Body of pancreas (tissue), 4 donors: ENCODE results near the gene HMCN2. TPM values are rescaled to one million over a fixed set of nuclear protein-coding genes. Genes with fewer than 3 reads are reported as not detected.
A peak's percentile ranks its signal among the peaks of the same experiment; 100 is the strongest.

ENCODE experiments used
- ATAC-seq: fragments of 150-250 bp; one replicate; pipeline ENCODE4 v1.9.1; 2016
- DNase-seq, 4 donors: peaks; one replicate each; pipeline ENCODE4 v3.0.0-alpha.2; 2019
- H3K27ac ChIP-seq, 4 donors: fragments of 200-600 bp; sonication (generic); 1 replicate in 3 of 4; 2 replicates in 1 of 4; pipeline versions ENCODE4 v1.5.1 to v1.6.1; 2016 to 2019; ENCODE audit warnings: mild to moderate bottlenecking in 1 of 4, mixed read lengths in 1 of 4, moderate library complexity in 1 of 4
- H3K27me3 ChIP-seq, 2 donors: fragments of 200-600 bp; sonication (generic); one replicate each; pipeline ENCODE4 v1.6.0; 2016; ENCODE audit warnings: mild to moderate bottlenecking in 1 of 2
- H3K36me3 ChIP-seq, 2 donors: fragments of 200-600 bp; sonication (generic); replicated peaks in 1 of 2; 2 replicates each; pipeline ENCODE4 v1.5.1; 2016; ENCODE audit warnings: low read depth in 2 of 2; ENCODE audit not compliant: insufficient read depth in 1 of 2
- H3K4me1 ChIP-seq: fragments of 200-600 bp; sonication (generic); one replicate; pipeline ENCODE4 v1.6.0; 2016
- H3K4me3 ChIP-seq, 2 donors: fragments of 200-600 bp; sonication (generic); 1 replicate in 1 of 2; 2 replicates in 1 of 2; pipeline ENCODE4 v1.5.1; 2016 to 2019
- H3K9me3 ChIP-seq, 3 donors: fragments of 200-600 bp; sonication (generic); 1 replicate in 2 of 3; 2 replicates in 1 of 3; pipeline ENCODE4 v1.5.1; 2016
- POLR2A ChIP-seq, 3 donors: fragments of 450-650 bp; IDR thresholded peaks; one replicate each; pipeline ENCODE4 v1.6.1; 2016; ENCODE audit warnings: antibody characterized with exemption in 3 of 3, mild to moderate bottlenecking in 2 of 3
- WGBS, 2 donors: methylation state at CpG; one replicate each; pipeline ENCODE4 v1.1.5; 2017; 5-methylcytosine and 5-hydroxymethylcytosine counted together
- intact Hi-C: fragments of 100-400 bp; cut with DNase I; formaldehyde crosslinking; loops from one replicate; pipeline ENCODE4 v1.15.1; 2023
- total RNA-seq, 2 donors: library from RNA; depleted of rRNA; stranded (reverse); fragments of >200 nt; gene quantifications; one replicate each; pipeline ENCODE4 v1.1.0, GENCODE V29; 2016
- TF ChIP-seq, protein P1 (sequence below), 7 experiments: fragments of 450-650 bp in 4 of 7; fragments of 200-600 bp in 3 of 7; sonication (generic) in 3 of 7; IDR thresholded peaks; one replicate each; pipeline ENCODE4 v1.5.1; 2016 to 2019; ENCODE audit warnings: antibody characterized with exemption in 7 of 7

Gene HMCN2
- total RNA-seq, 2 donors from 2014 or later: 0.78 to 3.6 TPM

DNA sequence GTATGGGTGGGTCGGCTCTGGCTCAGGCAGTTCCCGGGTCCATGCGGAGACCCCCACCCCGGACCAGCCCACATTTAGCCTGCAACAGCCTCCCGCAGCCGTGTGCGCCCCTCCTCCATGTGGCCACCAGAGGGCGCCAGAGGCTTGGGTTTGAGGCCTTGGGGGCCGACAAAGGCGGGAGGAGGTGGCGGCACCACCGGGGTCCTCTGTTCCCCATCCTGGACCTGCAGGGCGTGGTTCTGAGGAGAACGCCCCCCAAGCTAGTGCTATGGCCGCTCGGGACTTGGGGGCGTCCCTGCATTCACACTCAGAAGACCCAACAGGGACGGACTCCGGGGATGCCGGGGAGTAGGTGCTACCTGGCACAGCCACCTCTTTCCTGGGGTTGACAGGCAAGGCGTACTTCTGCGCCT is 195.7 kb downstream of the HMCN2 start:
- Histone ChIP-seq H3K27me3 (no peaks in the 10 kb centered on the region), H3K36me3 (no peaks in the 10 kb centered on the region), H3K4me3 (no peak overlapping the region), H3K4me1 (peaks cover 4% of the 10 kb centered on the region), H3K27ac (no peak overlapping the region), H3K9me3 (no peaks in the 10 kb centered on the region)
- DNase-seq (peak; percentile 44 to 71 (median 69)), ATAC-seq (peak; percentile 55)
- intact Hi-C loops: loop anchor here (5.0 kb wide), 1 partner anchor 221 kb away; no protein-coding TSS in a partner anchor
- TF ChIP-seq, protein P1, sequence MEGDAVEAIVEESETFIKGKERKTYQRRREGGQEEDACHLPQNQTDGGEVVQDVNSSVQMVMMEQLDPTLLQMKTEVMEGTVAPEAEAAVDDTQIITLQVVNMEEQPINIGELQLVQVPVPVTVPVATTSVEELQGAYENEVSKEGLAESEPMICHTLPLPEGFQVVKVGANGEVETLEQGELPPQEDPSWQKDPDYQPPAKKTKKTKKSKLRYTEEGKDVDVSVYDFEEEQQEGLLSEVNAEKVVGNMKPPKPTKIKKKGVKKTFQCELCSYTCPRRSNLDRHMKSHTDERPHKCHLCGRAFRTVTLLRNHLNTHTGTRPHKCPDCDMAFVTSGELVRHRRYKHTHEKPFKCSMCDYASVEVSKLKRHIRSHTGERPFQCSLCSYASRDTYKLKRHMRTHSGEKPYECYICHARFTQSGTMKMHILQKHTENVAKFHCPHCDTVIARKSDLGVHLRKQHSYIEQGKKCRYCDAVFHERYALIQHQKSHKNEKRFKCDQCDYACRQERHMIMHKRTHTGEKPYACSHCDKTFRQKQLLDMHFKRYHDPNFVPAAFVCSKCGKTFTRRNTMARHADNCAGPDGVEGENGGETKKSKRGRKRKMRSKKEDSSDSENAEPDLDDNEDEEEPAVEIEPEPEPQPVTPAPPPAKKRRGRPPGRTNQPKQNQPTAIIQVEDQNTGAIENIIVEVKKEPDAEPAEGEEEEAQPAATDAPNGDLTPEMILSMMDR (IDR thresholded peaks at IDR 0.05): peak; percentile 79 to 92 (median 86)
- TF ChIP-seq POLR2A (IDR thresholded peaks at IDR 0.05): no peak
- WGBS, 2 donors: 16 to 45% methylated on average over 2 to 22 of the region's 22 CpGs

DNA sequence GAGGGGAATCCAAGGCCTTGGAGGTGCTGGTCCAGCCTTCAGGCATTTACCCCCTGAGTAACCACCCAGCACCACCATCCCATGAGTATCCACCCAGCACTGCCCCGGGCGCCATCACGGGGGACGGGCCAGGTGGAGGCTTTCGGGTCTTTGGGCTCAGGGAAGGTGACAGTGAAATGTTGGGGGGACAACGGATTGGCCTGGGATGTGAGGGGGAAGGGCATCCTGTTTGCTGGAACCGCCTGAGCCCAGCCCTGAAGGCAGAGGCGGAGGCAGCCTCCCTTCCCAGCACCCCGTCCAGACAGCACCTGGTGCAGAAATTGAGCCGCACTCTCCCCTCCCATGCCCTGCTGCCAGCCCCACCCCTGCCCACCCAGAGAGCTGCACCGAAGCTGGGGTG is 196.2 kb downstream of the HMCN2 start:
- WGBS, 2 donors: 79 to 84% methylated on average over 10 to 11 of the region's 11 CpGs

DNA sequence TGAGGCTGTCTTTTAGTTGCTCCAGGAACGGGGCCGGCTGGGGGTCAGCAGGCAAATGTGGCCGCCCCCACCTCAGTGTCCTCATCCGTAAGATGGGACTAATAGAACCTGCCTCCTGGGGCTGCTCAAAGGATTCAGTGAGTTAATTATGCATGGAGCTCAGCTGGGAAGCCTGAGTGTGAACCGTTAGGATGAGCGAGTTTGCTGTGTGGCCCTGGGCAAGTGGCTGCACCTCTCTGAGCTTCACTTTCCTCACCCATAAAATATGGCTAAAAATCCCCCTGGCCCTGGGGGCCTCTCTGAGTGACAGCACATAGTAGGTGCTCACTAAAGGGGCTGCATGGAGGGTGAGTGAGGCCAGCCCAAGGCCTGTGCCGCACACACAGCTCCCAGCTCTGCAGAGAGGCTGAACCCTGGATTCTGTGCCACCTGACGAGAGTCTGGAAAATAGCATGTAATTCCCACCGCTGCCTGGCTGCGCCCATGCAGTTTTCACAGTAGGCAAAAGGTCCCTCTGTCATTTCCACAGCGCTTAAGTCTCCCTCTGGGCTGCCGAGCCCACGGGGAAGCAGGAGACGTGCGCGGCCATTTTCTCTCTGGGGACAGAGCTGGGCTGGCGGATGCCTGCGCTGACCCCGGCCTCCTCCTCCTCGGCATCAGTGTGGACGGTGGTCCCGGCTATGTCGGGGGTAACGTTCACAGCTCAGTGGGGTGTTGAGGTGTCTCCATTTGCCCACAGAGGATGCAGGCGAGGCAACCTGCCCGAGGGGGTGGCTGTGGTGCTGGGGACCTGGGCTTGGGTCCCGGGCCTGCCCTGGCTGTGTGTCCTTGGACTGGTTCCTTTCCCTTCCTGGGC is 197.4 kb downstream of the HMCN2 start:
- TF ChIP-seq, protein P1 (IDR thresholded peaks at IDR 0.05): no peak
- no peak for TF ChIP-seq POLR2A (IDR thresholded peaks at IDR 0.05)
- no peaks in the 10 kb centered on the region for H3K27me3 ChIP-seq
- no peak overlapping the region for H3K4me3 ChIP-seq
- H3K9me3 ChIP-seq: no peaks in the 10 kb centered on the region
- peaks cover 4% of the 10 kb centered on the region for H3K4me1 ChIP-seq
- ATAC-seq: no peak
- no peak for DNase-seq
- 89 to 96% methylated on average over 9 to 27 of the region's 27 CpGs for WGBS, 2 donors
- intact Hi-C loops: loop anchor here (5.0 kb wide), 1 partner anchor 219 kb away; no protein-coding TSS in a partner anchor
- H3K27ac ChIP-seq: no peak overlapping the region
- H3K36me3 ChIP-seq: no peaks in the 10 kb centered on the region

More for the DNA sequence above, 196.2 kb downstream of the HMCN2 start:
- Histone ChIP-seq H3K36me3 (no peaks in the 10 kb centered on the region), H3K4me3 (no peak overlapping the region), H3K9me3 (no peaks in the 10 kb centered on the region), H3K4me1 (peaks cover 4% of the 10 kb centered on the region), H3K27me3 (no peaks in the 10 kb centered on the region), H3K27ac (no peak overlapping the region)
- TF ChIP-seq, protein P1 (IDR thresholded peaks at IDR 0.05): no peak
- TF ChIP-seq POLR2A (IDR thresholded peaks at IDR 0.05): no peak
- DNase-seq (no peak), ATAC-seq (no peak)
- intact Hi-C loops: loop anchor here (5.0 kb wide), 1 partner anchor 221 kb away; no protein-coding TSS in a partner anchor

DNA sequence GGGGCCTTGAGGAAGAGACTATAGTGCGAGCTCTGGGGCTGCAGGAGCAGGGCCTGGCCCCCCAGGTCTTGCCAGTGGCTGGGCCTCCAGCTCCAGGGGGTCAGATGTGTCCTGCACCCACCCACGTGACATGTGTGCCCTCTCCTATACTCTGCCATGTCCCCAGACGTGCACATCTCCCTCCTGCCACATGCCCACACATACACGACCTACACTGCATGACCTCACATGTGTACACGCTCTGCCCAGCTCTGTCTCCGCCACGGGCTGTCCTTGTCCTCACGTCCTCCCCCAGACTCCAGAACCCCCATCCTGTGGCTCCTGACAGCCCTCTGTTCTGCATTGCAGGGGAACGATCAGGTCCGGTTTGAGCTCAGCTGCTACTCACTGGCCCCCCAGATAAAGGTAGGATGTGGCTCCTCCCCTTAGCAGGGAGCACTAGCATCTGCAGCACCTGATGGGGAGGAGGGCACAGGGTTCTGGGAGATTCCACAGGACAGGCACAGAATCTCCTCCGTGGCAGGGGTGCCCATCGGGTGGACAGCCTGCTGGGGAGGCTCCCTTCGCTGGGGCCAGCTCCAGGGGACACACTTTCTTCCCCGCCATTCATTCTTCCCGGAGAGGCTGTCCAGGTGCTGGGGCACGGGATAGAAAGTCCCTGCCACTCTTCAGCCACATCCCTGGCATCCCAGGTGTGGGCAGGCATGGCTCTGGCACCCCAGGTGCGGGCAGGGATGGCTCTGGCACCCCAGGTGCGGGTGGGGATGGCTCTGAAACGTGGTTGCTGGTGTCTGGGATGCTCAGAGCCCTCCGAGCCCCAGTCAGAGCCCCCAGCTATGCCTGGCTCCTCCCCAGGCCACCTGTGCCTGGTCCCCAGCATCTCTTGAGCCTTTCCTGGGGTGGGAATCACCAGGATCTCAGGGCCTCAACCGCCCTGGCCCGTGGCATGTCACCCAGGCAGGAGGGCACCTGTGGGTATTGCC is 198.5 kb downstream of the HMCN2 start:
- Histone ChIP-seq H3K36me3 (no peaks in the 10 kb centered on the region), H3K4me1 (peaks cover 4% of the 10 kb centered on the region), H3K9me3 (no peaks in the 10 kb centered on the region), H3K27me3 (no peaks in the 10 kb centered on the region), H3K27ac (no peak overlapping the region), H3K4me3 (no peak overlapping the region)
- TF ChIP-seq, protein P1 (IDR thresholded peaks at IDR 0.05): no peak
- no peak for TF ChIP-seq POLR2A (IDR thresholded peaks at IDR 0.05)
- intact Hi-C loops: loop anchor here (5.0 kb wide), 1 partner anchor 218 kb away; no protein-coding TSS in a partner anchor
- DNase-seq (no peak), ATAC-seq (no peak)
- WGBS, 2 donors: 85 to 91% methylated on average over 15 to 22 of the region's 22 CpGs
